GM19463 (cell line): Measurements from ENCODE around the gene KCNJ14.

ENCODE experiments used
- ATAC-seq: cut with Tn5 transposase; IDR thresholded peaks from one replicate; pipeline ENCODE4 v1.9.1; 2021; ENCODE audit warnings: mild to moderate bottlenecking, moderate library complexity; ENCODE audit not compliant: unreplicated experiment

Gene KCNJ14

GRCh38 chr19:48455171-48455907 lies at the start of gene KCNJ14:
Gene KCNJ14 (plus strand): TSS chr19:48455574. CDS start chr19:48461725, 6,151 bp downstream.
- ATAC-seq = no peak

- no peak for ATAC-seq
Measured at GRCh38 chr19:48405850-48406249, 49.5 kb upstream of the KCNJ14 start.

GRCh38 chr19:48413879-48414587 lies 41.3 kb upstream of the KCNJ14 start:
- ATAC-seq = no peak

- no peak for ATAC-seq
Measured at GRCh38 chr19:48415395-48415794, 40.0 kb upstream of the KCNJ14 start.

GRCh38 chr19:48415806-48416221 lies 39.6 kb upstream of the KCNJ14 start:
- no peak for ATAC-seq

- ATAC-seq = no peak
Measured at GRCh38 chr19:48417421-48417820, 38.0 kb upstream of the KCNJ14 start.

- ATAC-seq = no peak
Measured at GRCh38 chr19:48418317-48419064, 36.9 kb upstream of the KCNJ14 start.

GRCh38 chr19:48419158-48419920 lies 36.0 kb upstream of the KCNJ14 start:
- ATAC-seq = no peak

- ATAC-seq = no peak
Measured at GRCh38 chr19:48421548-48421947, 33.8 kb upstream of the KCNJ14 start.

GRCh38 chr19:48424694-48425219 lies 30.6 kb upstream of the KCNJ14 start:
- ATAC-seq = no peak

GRCh38 chr19:48428670-48429069 lies 26.7 kb upstream of the KCNJ14 start:
- no peak for ATAC-seq

- no peak for ATAC-seq
Measured at GRCh38 chr19:48433337-48433736, 22.0 kb upstream of the KCNJ14 start.

- no peak for ATAC-seq
Measured at GRCh38 chr19:48436586-48436985, 18.8 kb upstream of the KCNJ14 start.

GRCh38 chr19:48441360-48442050 lies 13.9 kb upstream of the KCNJ14 start:
- ATAC-seq = no peak

- ATAC-seq = no peak
Measured at GRCh38 chr19:48442116-48443035, 13.0 kb upstream of the KCNJ14 start.

GRCh38 chr19:48443256-48443655 lies 12.1 kb upstream of the KCNJ14 start:
- no peak for ATAC-seq

GRCh38 chr19:48443731-48444128 lies 11.6 kb upstream of the KCNJ14 start:
- ATAC-seq = no peak

GRCh38 chr19:48444129-48444935 lies 11.0 kb upstream of the KCNJ14 start:
- no peak for ATAC-seq
